Ramos (cell line): ENCODE results near the gene ECSCR.
"Not testable (repeated sequence)": the region's sequence is repeated elsewhere in the genome, so short reads cannot be mapped to it uniquely, and the experiment has no call there.

Experiments used
- in situ Hi-C: fragments of 300-500 bp; cut with MboI; formaldehyde crosslinking; loops from one replicate; pipeline ENCODE4 v1.14.3; 2022; ENCODE audit warnings: low sequenced_read_pairs; ENCODE audit not compliant: unreplicated experiment

The ECSCR gene

GRCh38 chr5:139415221-139415861 is 47.2 kb downstream of the ECSCR start:
- in situ Hi-C loops: no loop called here

DNA sequence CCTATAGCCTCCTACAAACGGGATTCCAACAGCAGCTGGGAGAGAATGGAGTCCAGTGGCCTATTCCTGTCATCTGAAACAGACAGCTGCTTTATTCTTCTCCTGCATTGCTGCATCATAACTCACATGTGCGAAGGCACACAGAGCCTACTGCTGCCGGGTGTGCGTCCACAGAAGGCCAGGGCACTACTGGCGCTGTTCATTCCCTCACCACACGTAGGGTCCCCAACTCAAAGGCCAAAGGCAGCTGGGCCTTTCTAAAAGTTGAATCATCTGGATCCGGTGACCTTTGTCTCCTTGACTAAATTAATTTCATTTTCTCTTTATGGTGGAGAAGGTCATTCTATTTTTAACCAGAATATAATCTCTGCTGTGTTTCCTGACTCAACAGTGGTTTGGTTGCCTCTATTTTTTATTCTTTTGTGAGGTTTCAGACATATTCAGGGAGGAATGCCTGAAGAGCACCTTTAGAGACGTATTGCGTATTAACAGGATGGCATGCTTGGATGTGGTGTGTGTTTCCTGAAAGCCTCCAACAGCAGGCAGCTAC is 47.9 kb downstream of the ECSCR start:
- in situ Hi-C loops: no loop called here

- in situ Hi-C loops: no loop called here
These were observed 48.6 kb downstream of the ECSCR start for GRCh38 chr5:139413963-139414362.

DNA sequence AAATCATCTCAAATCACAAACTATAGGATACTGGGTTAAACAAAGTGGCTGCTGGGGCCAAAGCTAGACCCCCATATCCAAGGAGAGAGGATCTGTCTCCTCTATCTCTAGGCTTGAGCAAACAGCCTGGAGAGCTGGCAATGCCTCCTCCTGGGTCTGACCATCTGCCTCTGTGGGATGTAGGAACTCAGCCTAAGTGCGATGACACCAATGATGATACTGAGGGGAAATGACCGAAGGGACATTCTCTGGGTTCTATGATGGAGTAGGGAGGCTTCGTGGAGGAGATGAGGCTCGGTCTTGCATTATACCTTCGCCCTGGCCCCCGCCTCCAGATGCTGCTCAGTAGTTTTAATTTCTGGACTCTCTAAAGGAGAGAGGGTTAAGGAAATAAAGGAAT is 49.4 kb downstream of the ECSCR start:
- in situ Hi-C loops: no loop called here

DNA sequence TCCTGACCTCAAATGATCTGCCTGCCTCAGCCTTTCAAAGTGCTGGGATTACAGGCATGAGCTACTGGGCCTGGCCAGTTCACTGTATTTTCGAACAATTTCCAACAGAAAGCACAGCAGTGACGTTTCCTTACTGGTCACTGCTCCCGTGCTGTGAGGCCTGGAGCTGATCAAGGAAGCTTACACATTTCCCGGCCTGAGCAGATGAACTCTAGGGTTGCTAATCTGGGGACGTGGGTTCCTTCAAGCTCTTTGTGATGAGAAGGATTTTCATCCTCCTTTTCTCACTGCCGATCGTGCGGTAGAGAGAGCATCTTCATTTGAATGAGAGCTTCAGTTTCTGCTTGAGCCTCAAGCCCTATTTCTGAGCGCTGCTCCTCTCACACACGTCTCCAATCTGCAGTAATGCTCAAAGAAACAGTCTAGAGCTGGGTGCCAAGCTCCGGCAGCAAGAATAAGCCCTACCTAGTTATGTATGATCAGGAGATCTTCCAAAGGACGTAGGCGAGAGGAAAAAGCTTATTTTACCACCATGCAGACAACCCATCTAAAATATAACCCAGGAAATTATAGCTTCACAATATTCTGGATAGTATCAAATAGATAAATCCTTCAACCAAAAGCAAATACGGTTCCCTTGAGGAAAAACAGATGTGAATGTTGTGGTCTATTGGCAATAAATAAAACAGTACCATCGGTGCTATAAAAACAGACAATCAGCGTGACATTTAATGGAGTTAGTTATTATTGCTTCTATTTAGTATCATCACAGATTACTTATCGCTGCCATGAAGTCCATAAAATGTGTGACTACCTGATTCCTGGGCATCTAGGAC is 51.3 kb downstream of the ECSCR start:
- in situ Hi-C loops: no loop called here

DNA sequence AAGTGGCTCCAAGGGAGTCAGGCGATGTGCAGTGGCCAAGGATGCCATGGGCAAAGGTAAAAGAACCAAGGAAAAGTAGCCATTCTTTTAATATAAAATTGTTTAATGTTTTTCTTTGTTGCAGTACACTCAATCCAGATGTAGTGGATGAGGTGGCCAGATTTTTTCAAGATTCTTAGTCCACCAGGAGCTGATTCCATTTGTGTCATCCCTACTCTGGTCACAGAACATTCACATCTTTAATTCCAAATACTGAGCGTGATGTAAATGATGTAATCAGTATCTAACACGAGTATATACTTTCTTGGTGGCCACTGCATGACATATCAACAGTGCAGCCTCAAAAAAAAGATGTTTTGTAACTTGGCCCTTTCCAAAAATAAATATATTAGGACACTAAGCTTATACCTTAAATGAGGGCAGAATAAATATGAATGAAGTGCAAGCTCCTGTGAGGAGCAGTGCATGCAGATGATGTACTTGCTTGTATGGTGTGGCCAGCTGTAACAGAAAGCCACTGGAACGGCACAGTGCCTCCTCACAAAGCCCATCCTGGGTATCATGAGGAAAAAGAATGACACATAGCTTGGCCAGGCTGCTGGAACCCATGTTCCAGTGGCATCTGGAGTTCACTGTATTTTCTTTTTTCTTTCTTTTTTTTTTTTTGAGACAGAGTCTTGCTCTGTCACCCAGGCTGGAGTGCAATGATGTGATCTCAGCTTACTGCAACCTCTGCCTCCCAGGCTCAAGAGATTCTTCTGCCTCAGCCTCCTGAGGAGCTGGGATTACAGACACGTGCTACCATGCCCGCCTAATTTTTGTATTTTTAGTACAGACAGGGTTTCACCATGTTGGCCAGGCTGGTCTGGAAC is 52.2 kb downstream of the ECSCR start:
- in situ Hi-C loops: no loop called here

GRCh38 chr5:139409116-139409515 is 53.4 kb downstream of the ECSCR start:
- in situ Hi-C loops: not testable (repeated sequence)

DNA sequence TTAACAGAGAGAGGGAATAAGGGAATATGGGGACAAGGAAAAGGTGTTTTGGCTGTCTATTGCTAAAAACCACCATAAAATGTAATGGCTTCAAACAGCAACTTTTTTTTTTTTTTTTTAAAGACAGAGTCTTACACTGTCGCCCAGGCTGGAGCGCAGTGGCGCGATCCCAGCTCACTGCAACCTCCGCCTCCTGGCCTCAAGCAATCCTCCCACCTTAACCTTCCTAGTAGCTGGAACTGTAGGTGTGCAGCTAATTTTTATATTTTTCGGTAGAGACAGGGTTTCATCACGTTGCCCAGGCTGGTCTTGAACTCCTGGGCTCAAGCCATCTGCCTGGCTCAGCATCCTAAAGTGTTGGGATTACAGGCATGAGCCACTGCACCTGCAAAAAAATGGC is 54.4 kb downstream of the ECSCR start:
- in situ Hi-C loops: no loop called here

DNA sequence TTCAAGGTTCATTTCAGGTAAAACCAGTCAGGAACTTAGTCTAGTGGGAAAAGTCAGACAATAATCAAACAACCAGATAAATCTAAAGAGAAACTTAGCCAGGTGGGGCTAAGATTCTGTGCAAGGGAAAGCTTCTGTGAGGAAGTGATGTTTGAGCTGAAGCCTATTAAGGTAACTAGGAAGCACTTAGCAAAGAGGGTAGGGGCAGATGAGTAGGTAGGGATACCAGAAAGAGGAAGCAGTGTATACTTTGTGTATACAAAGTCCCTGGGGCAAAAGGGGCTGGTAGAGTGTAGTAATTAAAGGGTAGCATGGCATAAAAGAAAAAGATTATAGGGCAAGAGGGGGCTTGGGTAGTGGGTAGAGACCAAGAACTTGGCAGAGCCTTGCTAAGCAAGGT is 55.0 kb downstream of the ECSCR start:
- in situ Hi-C loops: no loop called here

GRCh38 chr5:139406963-139407362 is 55.6 kb downstream of the ECSCR start:
- in situ Hi-C loops: no loop called here

DNA sequence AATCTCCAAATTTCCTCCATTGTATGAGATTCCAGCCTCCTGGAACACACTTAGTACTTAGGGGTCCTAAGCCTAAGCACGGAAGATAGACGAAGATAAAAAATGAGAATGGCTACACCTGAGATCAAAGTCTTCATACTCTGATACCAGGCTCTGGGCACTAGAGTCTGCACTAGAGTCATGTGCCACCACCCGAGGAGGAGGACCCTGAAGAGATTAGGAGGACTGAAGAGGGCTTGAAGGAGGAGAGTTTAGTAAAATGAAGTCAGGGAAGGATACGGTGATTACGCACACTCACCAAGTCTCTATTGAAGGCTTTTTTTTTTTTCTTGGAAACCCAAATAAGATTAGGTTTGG is 58.1 kb downstream of the ECSCR start:
- in situ Hi-C loops: no loop called here

GRCh38 chr5:139403787-139404483 is 58.6 kb downstream of the ECSCR start, which contains the start of gene SPATA24:
TSS of gene SPATA24 (minus strand) at chr5:139404089. CDS start at chr5:139404060, 29 bp downstream.
- in situ Hi-C loops: no loop called here

DNA sequence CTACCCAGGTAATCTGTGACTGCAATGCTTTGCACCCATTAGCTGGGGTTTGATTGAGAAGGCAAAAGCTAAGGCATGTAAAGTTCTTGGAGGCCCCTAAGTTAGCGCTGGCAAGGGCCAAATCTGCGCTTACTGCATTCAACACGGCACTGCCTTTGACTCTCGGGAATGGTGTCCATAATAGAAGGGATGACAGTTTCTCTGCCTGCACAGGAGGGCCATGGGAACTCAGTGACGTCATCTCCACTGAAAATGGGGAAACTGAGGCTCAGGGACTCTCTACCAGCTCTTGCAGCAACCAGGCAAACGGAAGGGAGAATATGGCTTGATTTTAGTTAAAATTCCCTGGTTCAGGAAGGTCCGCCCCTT is 59.1 kb downstream of the ECSCR start:
- in situ Hi-C loops: no loop called here

GRCh38 chr5:139402561-139403158 is 59.9 kb downstream of the ECSCR start:
- in situ Hi-C loops: no loop called here

DNA sequence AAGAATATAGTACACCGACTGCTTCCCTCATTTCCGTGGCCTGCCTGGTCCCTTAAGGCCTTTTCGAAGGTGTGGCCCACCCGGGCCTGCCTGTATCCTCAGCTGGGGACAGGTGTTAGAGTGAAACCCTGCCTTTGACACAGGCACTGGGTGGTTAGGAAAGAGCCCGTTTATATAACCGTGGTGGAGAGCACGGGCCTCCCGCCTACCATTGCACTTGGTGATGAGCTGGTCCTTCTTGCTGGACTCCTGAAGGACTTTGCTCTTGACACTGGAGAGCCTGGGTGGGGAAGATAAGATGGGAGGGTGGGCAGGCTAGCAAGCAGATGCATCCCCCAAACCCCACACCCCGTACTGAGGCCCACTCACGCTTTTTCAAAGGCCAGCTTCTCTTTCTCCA is 61.0 kb downstream of the ECSCR start:
- in situ Hi-C loops: no loop called here

GRCh38 chr5:139399501-139400121 is 62.9 kb downstream of the ECSCR start:
- in situ Hi-C loops: no loop called here
